ENCODE data around the gene TXNDC2. TPM values are rescaled to one million over a fixed set of nuclear protein-coding genes. Genes with fewer than 3 reads are reported as not detected.

TXNDC2 gene
- polyA plus RNA-seq, 1 experiment: 0.06 TPM

DNA sequence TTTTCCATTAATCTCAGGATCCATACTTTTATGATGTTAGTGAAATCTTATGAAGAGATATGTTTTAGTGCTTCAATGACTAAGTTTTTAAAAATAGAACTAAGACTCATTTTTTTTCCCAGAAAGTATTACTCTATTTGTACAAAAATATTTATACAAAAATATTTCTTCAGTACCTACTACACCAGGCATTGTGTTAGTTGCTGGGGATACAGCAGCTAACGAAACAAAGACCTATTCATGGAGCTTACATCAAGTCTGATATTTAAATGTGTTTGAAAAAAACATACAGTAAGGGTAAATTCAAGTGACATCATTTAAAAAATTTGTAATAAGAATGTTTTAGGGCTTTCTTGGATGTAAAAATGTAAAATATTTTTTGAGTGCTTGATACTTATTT is 39.6 kb downstream of the TXNDC2 start:
- H3K9me3 ChIP-seq (ENCODE audit: control insufficient read depth, insufficient read depth, low read length): no peaks in the 10 kb centered on the region
- TF ChIP-seq CTCF (IDR thresholded peaks at IDR 0.05; ENCODE audit: low read depth, low read length): no peak
- no peak overlapping the region for H3K27ac ChIP-seq (ENCODE audit: low read depth, low read length)
- DNase-seq (ENCODE audit: low read depth, low spot score): no peak
- no peak overlapping the region for H3K4me3 ChIP-seq (ENCODE audit: low read depth, low read length)
- CTCF ChIA-PET: no interaction called here
- POLR2A ChIA-PET: no interaction called here
- no peaks in the 10 kb centered on the region for H3K27me3 ChIP-seq (ENCODE audit: control insufficient read depth, insufficient read depth, low read length)

GRCh38 chr18:9925795-9926194 is 40.0 kb downstream of the TXNDC2 start:
- CTCF ChIA-PET: no interaction called here
- H3K27me3 ChIP-seq (ENCODE audit: control insufficient read depth, insufficient read depth, low read length): no peaks in the 10 kb centered on the region
- DNase-seq (ENCODE audit: low read depth, low spot score): no peak
- H3K9me3 ChIP-seq (ENCODE audit: control insufficient read depth, insufficient read depth, low read length): no peaks in the 10 kb centered on the region
- H3K4me3 ChIP-seq (ENCODE audit: low read depth, low read length): no peak overlapping the region
- TF ChIP-seq CTCF (IDR thresholded peaks at IDR 0.05; ENCODE audit: low read depth, low read length): no peak
- H3K27ac ChIP-seq (ENCODE audit: low read depth, low read length): no peak overlapping the region
- POLR2A ChIA-PET: no interaction called here

GRCh38 chr18:9926223-9926894 is 40.6 kb downstream of the TXNDC2 start:
- Histone ChIP-seq H3K27me3 (ENCODE audit: control insufficient read depth, insufficient read depth, low read length) (no peaks in the 10 kb centered on the region), H3K9me3 (ENCODE audit: control insufficient read depth, insufficient read depth, low read length) (no peaks in the 10 kb centered on the region), H3K4me3 (ENCODE audit: low read depth, low read length) (no peak overlapping the region), H3K27ac (ENCODE audit: low read depth, low read length) (no peak overlapping the region)
- DNase-seq (ENCODE audit: low read depth, low spot score): no peak
- CTCF ChIA-PET: no interaction called here
- TF ChIP-seq CTCF (IDR thresholded peaks at IDR 0.05; ENCODE audit: low read depth, low read length): no peak
- POLR2A ChIA-PET: no interaction called here

- ChIA-PET POLR2A (interaction anchor here (0.7 kb wide), 1 partner anchor 219 kb away, joined by 3 read pairs; the partner anchor contains the start of gene RAB31), CTCF (interaction anchor here (0.5 to 1.0 kb wide), 3 partner anchors 9 to 1318 kb away, joined by 3 to 4 read pairs (median 4); partner anchors contain the start of gene RAB12)
- DNase-seq (ENCODE audit: low read depth, low spot score): no peak
- H3K27ac ChIP-seq (ENCODE audit: low read depth, low read length): no peak overlapping the region
- no peaks in the 10 kb centered on the region for H3K27me3 ChIP-seq (ENCODE audit: control insufficient read depth, insufficient read depth, low read length)
- no peak overlapping the region for H3K4me3 ChIP-seq (ENCODE audit: low read depth, low read length)
- no peak for TF ChIP-seq CTCF (IDR thresholded peaks at IDR 0.05; ENCODE audit: low read depth, low read length)
- H3K9me3 ChIP-seq (ENCODE audit: control insufficient read depth, insufficient read depth, low read length): no peaks in the 10 kb centered on the region
Measured at GRCh38 chr18:9926977-9927376, 41.2 kb downstream of the TXNDC2 start.

DNA sequence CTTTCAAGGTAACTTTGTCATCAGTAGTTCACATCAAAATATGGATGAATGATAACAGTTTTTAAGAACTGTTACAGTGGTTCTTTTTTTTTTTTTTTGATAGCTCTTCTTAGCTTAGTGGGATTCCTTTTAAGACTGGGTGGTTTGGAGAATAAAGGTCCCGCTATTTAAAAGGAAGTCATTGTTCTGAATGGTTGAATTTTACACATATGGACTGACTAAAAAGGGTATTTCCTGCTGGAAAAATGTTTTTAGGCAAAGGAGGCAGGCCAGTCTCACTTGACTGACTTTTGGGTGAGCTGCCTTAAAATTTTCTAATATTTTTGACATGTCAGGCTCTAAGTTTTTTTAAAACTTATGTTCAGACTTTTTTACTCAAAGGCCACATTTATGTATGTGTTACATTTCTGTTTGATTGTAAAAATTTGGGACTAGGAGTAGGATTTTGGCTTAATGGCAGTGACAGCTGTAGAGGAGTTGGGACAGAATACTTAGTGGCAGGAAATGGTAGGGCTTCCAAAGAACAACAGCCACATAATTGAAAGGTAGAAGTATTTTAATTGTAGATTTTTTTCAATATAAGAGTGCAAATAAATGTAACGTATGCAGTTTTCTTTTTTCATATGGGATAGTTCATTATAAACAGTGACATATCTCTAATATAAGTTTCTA is 41.8 kb downstream of the TXNDC2 start:
- DNase-seq (ENCODE audit: low read depth, low spot score): no peak
- H3K27ac ChIP-seq (ENCODE audit: low read depth, low read length): no peak overlapping the region
- ChIA-PET CTCF (interaction anchor here (0.5 to 1.0 kb wide), 4 partner anchors 8 to 1318 kb away, joined by 3 to 5 read pairs (median 4); partner anchors contain the start of gene RAB12), POLR2A (interaction anchor here (0.7 kb wide), 1 partner anchor 219 kb away, joined by 3 read pairs; the partner anchor contains the start of gene RAB31)
- H3K4me3 ChIP-seq (ENCODE audit: low read depth, low read length): no peak overlapping the region
- no peaks in the 10 kb centered on the region for H3K9me3 ChIP-seq (ENCODE audit: control insufficient read depth, insufficient read depth, low read length)
- no peak for TF ChIP-seq CTCF (IDR thresholded peaks at IDR 0.05; ENCODE audit: low read depth, low read length)
- H3K27me3 ChIP-seq (ENCODE audit: control insufficient read depth, insufficient read depth, low read length): no peaks in the 10 kb centered on the region

All from AG04450 (cell line).